Heart left ventricle (tissue), 16 donors: ENCODE measurements around the gene RECK. TPM values are rescaled to one million over a fixed set of nuclear protein-coding genes. Genes with fewer than 3 reads are reported as not detected.
A peak's percentile ranks its signal among the peaks of the same experiment; 100 is the strongest.

Source experiments
- ATAC-seq, 4 donors: fragments of 200-7000 bp; cut with Tn5 transposase; one replicate each; pipeline ENCODE4 v1.9.1; 2020 to 2022; ENCODE audit warnings: moderate library complexity in 4 of 4, mild to moderate bottlenecking in 3 of 4, moderate number of reproducible peaks in 1 of 4
- DNase-seq, 5 donors: peaks; one replicate each; pipeline ENCODE4 v3.0.0-alpha.2; 2020
- H3K27ac ChIP-seq, 12 donors: fragments of 200-600 bp; sonication (generic) in 4 of 12; one replicate each; pipeline versions ENCODE4 v1.5.0 to v1.8.0; 2016 to 2022; ENCODE audit warnings: mild to moderate bottlenecking in 2 of 12
- H3K27me3 ChIP-seq, 9 donors: fragments of 200-600 bp; sonication (generic) in 2 of 9; one replicate each; pipeline versions ENCODE4 v1.5.1 to v1.8.0; 2016 to 2022; ENCODE audit warnings: mild to moderate bottlenecking in 3 of 9
- H3K36me3 ChIP-seq, 9 donors: fragments of 200-600 bp; sonication (generic) in 2 of 9; one replicate each; pipeline versions ENCODE4 v1.5.0 to v1.8.0; 2018 to 2022; ENCODE audit warnings: mild to moderate bottlenecking in 2 of 9
- H3K4me1 ChIP-seq, 12 donors: fragments of 200-600 bp; sonication (generic) in 4 of 12; one replicate each; pipeline versions ENCODE4 v1.5.0 to v1.8.0; 2016 to 2022; ENCODE audit warnings: mild to moderate bottlenecking in 3 of 12
- H3K4me3 ChIP-seq, 12 donors: fragments of 200-600 bp; sonication (generic) in 4 of 12; one replicate each; pipeline versions ENCODE4 v1.5.0 to v1.8.0; 2017 to 2022; ENCODE audit warnings: mild to moderate bottlenecking in 9 of 12, moderate library complexity in 4 of 12
- H3K9me3 ChIP-seq, 12 donors: fragments of 200-600 bp; sonication (generic) in 4 of 12; one replicate each; pipeline versions ENCODE4 v1.5.0 to v1.8.0; 2016 to 2022; ENCODE audit warnings: mild to moderate bottlenecking in 1 of 12
- POLR2A ChIP-seq, 2 donors: fragments of 450-650 bp; IDR thresholded peaks; one replicate each; pipeline ENCODE4 v1.6.1; 2017; ENCODE audit warnings: antibody characterized with exemption in 2 of 2, mild to moderate bottlenecking in 2 of 2, moderate library complexity in 2 of 2
- WGBS, 4 donors: extraction: QIAGEN DNeasy Blood & Tissue Kit in 2 of 4; methylation state at CpG; one replicate each; pipeline versions ENCODE4 v1.1.5 to v1.1.7; 2013 to 2018; 5-methylcytosine and 5-hydroxymethylcytosine counted together
- intact Hi-C, 10 donors: fragments of 100-400 bp; cut with DNase I; formaldehyde crosslinking; loops; one replicate each; pipeline versions ENCODE4 v1.11.1 to v1.14.2; 2022
- polyA plus RNA-seq, 2 donors: library from polyadenylated mRNA; stranded (reverse); fragments of 200-250 nt; gene quantifications; one replicate each; pipeline ENCODE4 v1.2.3, GENCODE V29; 2013
- total RNA-seq, 9 donors: library from RNA; depleted of rRNA in 2 of 9; stranded (reverse); fragments of >200 nt in 2 of 9; fragmentation: NEBNext Ultra II Directional in 3 of 9; extraction: Animal tissue kit (Norgen Biotek cat#: 25700) in 3 of 9; gene quantifications; one replicate each; pipeline versions ENCODE4 v1.1.0 to v1.2.4, GENCODE V29; 2016 to 2023
- TF ChIP-seq, protein P1 (sequence below), 12 donors: fragments of 200-600 bp; sonication (generic) in 4 of 12; IDR thresholded peaks; one replicate each; pipeline versions ENCODE4 v1.5.0 to v1.8.0; 2018 to 2022; ENCODE audit warnings: antibody characterized with exemption in 12 of 12, mild to moderate bottlenecking in 5 of 12
- donor health status: ischemic (EF 13 %, LVEDD 7.1; RV severe dilation, severe dysfunction).
- donor health status: healthy with polysubstance abuse.
- donor health status: DM: no; HTN: yes; CAD: no.
- donor health status: DM: no; HTN: no; CAD: no.
- donor health status: ischemic (EF 25% LVEDD 6.9; RV normal size, moderate dysfunction).
- donor health status: ischemic (EF 25% LVEDD 5.7; RV mildly dilated, moderate dysfunction).
- donor health status: healthy.
- donor health status: DM: yes; HTN: yes; CAD: no.
- donor health status: ischemic (EF 35%, LVEDD 5.7; RV mildly dilated, moderate dysfunction).
- donor health status: nonischemic (EF 11% LVEDD 7.7; RV severe dilation, severe dysfunction).
- donor health status: DM: yes; HTN: yes; CAD: no.
- donor health status: PGD.
- donor health status: ischemic (EF 29% LVEDD 5.4; RV normal size, mild dysfunction).
- donor health status: nonischemic (EF 23%, LVEDD 6.1; RV moderate dilation, normal function).

Gene RECK
- total and polyA plus RNA-seq, 11 donors = 2.5 to 10.2 (median 4.9) TPM

DNA sequence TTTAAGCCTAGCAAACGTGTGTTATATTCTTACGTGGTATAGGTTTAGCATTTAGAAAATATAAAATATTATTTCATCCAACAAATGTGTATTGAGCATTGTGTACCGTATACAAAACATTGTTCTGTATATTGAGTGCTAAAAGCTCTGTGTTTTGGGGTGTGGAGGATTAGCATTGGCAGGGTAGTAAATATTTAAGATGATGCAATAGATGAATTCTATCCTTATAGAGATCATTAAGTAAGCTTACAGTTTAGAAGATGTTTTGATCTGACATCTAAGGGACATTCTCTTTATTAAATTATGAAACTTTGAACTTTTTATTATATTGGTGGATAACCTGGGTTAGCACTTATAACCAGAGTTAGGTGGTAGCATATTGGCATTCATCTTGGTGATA, 51.3 kb downstream of the RECK start:
- Histone ChIP-seq H3K9me3 (peaks cover 0 to 5% (median 0%) of the 10 kb centered on the region in 12 donors), H3K4me3 (no peak overlapping the region), H3K36me3 (peaks cover 0 to 35% (median 9%) of the 10 kb centered on the region in 9 donors), H3K27ac (no peak overlapping the region), H3K27me3 (no peaks in the 10 kb centered on the region), H3K4me1 (peaks cover 0 to 24% (median 11%) of the 10 kb centered on the region in 12 donors)
- ATAC-seq = no peak
- intact Hi-C loops = no loop called here
- TF ChIP-seq, protein P1, sequence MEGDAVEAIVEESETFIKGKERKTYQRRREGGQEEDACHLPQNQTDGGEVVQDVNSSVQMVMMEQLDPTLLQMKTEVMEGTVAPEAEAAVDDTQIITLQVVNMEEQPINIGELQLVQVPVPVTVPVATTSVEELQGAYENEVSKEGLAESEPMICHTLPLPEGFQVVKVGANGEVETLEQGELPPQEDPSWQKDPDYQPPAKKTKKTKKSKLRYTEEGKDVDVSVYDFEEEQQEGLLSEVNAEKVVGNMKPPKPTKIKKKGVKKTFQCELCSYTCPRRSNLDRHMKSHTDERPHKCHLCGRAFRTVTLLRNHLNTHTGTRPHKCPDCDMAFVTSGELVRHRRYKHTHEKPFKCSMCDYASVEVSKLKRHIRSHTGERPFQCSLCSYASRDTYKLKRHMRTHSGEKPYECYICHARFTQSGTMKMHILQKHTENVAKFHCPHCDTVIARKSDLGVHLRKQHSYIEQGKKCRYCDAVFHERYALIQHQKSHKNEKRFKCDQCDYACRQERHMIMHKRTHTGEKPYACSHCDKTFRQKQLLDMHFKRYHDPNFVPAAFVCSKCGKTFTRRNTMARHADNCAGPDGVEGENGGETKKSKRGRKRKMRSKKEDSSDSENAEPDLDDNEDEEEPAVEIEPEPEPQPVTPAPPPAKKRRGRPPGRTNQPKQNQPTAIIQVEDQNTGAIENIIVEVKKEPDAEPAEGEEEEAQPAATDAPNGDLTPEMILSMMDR (IDR thresholded peaks at IDR 0.05) = no peak
- no peak for TF ChIP-seq POLR2A (IDR thresholded peaks at IDR 0.05)
- WGBS, 4 donors = 93 to 97% (median 96%) methylated on average over 3 of the region's 3 CpGs
- no peak for DNase-seq

DNA sequence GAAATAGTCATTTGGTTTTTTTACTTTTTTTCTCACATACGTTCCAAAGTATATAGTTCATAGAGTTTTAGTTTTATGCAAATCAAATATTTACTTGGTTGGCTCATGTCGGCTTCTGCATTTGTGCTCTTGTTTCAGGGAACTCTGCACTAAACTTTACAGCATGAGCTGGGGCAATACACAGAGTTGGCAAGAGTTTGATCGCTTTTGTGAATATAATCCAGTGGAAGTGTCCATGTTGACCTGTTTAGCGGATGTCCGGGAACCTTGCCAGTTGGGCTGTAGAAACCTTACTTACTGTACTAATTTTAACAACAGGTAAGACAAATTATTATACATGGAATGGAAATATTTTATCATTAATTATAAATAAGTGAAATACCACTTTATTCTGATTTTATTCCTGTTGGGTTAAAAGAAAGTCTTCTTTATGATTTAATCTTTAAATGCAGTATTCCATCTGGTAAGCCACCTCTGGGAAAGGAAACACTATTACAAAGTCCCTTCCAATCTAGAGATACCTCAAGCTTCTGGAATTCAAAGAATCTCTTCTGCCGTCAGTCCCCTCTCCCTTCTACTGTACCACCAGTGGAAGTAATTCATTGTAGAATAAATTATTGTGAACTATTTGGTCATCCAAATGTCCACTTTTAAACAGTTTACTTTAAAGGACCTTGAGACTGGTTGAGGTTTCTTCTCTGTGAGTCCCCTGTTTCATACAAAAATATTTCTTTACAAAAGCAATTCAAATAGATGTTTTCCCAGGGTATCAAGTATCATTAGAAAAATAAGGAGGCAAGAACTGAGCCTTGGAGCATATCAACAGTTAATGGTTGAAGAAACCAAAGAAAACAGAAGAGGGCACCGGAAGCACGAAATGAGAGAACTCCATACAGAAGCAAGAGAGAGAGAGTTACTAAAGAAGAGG, 54.6 kb downstream of the RECK start:
- TF ChIP-seq, protein P1 (IDR thresholded peaks at IDR 0.05) = no peak
- TF ChIP-seq POLR2A (IDR thresholded peaks at IDR 0.05) = no peak
- Histone ChIP-seq H3K4me3 (no peak overlapping the region), H3K27me3 (no peaks in the 10 kb centered on the region), H3K4me1 (peaks cover 0 to 31% (median 11%) of the 10 kb centered on the region in 12 donors), H3K36me3 (peaks cover 0 to 11% (median 0%) of the 10 kb centered on the region in 9 donors), H3K27ac (peak overlapping the region in 3 of 12 donors; percentile 25 to 84 (median 36)), H3K9me3 (peaks cover 0 to 5% (median 0%) of the 10 kb centered on the region in 12 donors)
- 23 to 39% (median 29%) methylated on average over 8 of the region's 8 CpGs for WGBS, 4 donors
- intact Hi-C loops = loop anchor here in 1 of 10 donors (10.0 kb wide), 1 partner anchor 244 kb away; no protein-coding TSS in a partner anchor
- ATAC-seq = peak in 2 of 4 donors; percentile 32 to 47
- peak in 3 of 5 donors; percentile 25 to 40 (median 32) for DNase-seq

DNA sequence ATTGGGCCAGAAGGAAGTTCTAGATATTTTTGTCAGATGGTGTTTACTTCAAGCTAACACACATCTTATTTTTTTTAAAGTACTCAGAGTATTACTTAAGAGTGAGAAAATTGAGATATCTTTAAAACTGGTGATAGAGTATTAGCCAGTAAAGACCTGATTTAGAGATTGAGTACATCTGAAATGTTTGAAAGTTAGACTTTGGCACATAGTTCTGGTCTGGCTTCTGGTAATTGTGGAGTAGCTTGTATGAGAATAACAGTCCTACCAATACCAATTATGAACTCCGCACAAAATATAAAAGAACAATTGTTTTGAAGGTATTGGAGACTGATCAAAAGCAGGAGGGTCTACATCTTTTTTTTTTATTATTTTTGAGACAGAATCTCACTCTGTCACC, 55.3 kb downstream of the RECK start:
- peaks cover 0 to 2% (median 0%) of the 10 kb centered on the region in 12 donors for H3K9me3 ChIP-seq
- ATAC-seq (no peak), DNase-seq (no peak)
- intact Hi-C loops = loop anchor here in 1 of 10 donors (10.0 kb wide), 1 partner anchor 243 kb away; no protein-coding TSS in a partner anchor
- H3K27me3 ChIP-seq = no peaks in the 10 kb centered on the region
- H3K36me3 ChIP-seq = peaks cover 0 to 6% (median 0%) of the 10 kb centered on the region in 9 donors
- H3K4me3 ChIP-seq = no peak overlapping the region
- H3K27ac ChIP-seq = peak overlapping the region in 3 of 12 donors; percentile 25 to 84 (median 36)
- 72 to 84% (median 80%) methylated on average over 1 of the region's 1 CpG for WGBS, 4 donors
- peaks cover 0 to 31% (median 11%) of the 10 kb centered on the region in 12 donors for H3K4me1 ChIP-seq
- TF ChIP-seq, protein P1 (IDR thresholded peaks at IDR 0.05) = no peak
- TF ChIP-seq POLR2A (IDR thresholded peaks at IDR 0.05) = no peak
